HepG2 (cell line): ENCODE data around the gene NEAT1. TPM values are rescaled to one million over a fixed set of nuclear protein-coding genes. Genes with fewer than 3 reads are reported as not detected.
A peak's percentile ranks its signal among the peaks of the same experiment; 100 is the strongest.

Experiments
- DNMT3B ChIP-seq: conservative IDR thresholded peaks from 2 replicates; pipeline ENCODE4 v1.6.1; 2016; ENCODE audit warnings: missing biosample characterization, control low read depth
- EED ChIP-seq: sonication (generic); formaldehyde crosslinking; IDR thresholded peaks from 2 replicates; pipeline ENCODE4 v1.5.0; 2020; ENCODE audit warnings: mild to moderate bottlenecking, missing genetic modification reagents
- EP300 ChIP-seq, 3 experiments: sonication (generic) in 1 of 3; formaldehyde crosslinking in 1 of 3; IDR thresholded peaks; 2 replicates each; pipeline versions ENCODE4 v1.5.1 to v1.6.1; 2011 to 2020; ENCODE audit warnings: low read depth in 2 of 3, low read length in 2 of 3, borderline replicate concordance in 1 of 3, improper control_type of control experiment in 1 of 3, mild to moderate bottlenecking in 1 of 3, missing genetic modification reagents in 1 of 3, moderate library complexity in 1 of 3
- ETV5 ChIP-seq: IDR thresholded peaks from 2 replicates; pipeline ENCODE4 v1.6.1; 2018; ENCODE audit warnings: missing biosample characterization, missing genetic modification reagents, inconsistent platforms, borderline replicate concordance
- KAT2B ChIP-seq: fragments of 150-350 bp; IDR thresholded peaks from 2 replicates; pipeline ENCODE4 v1.6.1; 2014; ENCODE audit warnings: low read depth, low read length, borderline replicate concordance
- MXI1 ChIP-seq: IDR thresholded peaks from 3 replicates; pipeline ENCODE4 v1.6.1; 2012; ENCODE audit warnings: low read depth, low read length, inconsistent platforms, borderline replicate concordance
- NFYB ChIP-seq: sonication (generic); formaldehyde crosslinking; IDR thresholded peaks from 2 replicates; pipeline ENCODE4 v1.4.0; 2020; ENCODE audit warnings: missing genetic modification reagents
- NR2F6 ChIP-seq, 2 experiments: IDR thresholded peaks; 2 replicates each; pipeline ENCODE4 v1.6.1; 2016; ENCODE audit warnings: antibody characterized with exemption in 1 of 2, mild to moderate bottlenecking in 1 of 2
- RFXAP ChIP-seq: sonication (generic); formaldehyde crosslinking; IDR thresholded peaks from 2 replicates; pipeline ENCODE4 v1.4.0; 2020; ENCODE audit warnings: missing genetic modification reagents, borderline replicate concordance
- ZBTB7A ChIP-seq: sonication (generic); formaldehyde crosslinking; IDR thresholded peaks from 2 replicates; pipeline ENCODE4 v1.8.0; 2022; ENCODE audit warnings: mild to moderate bottlenecking, missing genetic modification reagents
- ZNF335 ChIP-seq: sonication (generic); formaldehyde crosslinking; IDR thresholded peaks from 2 replicates; pipeline ENCODE4 v1.4.0; 2020; ENCODE audit warnings: missing genetic modification reagents
- ZNF572 ChIP-seq: sonication (generic); formaldehyde crosslinking; IDR thresholded peaks from 2 replicates; pipeline ENCODE4 v1.5.1; 2020; ENCODE audit warnings: mild to moderate bottlenecking, missing genetic modification reagents
- polyA plus RNA-seq, 8 experiments: library from polyadenylated mRNA; depleted of rRNA in 3 of 8; stranded (reverse) in 7 of 8; unstranded in 1 of 8; fragments of >200 nt; fragmentation: Illumina TruSeq in 4 of 8; extraction: Trizol in 4 of 8; gene quantifications; 2 replicates each; pipeline versions ENCODE4 v1.2.1 to v1.2.3, GENCODE V29; 2011 to 2016; ENCODE audit warnings: low read depth in 4 of 8, missing spikeins in 1 of 8, mixed read lengths in 1 of 8; ENCODE audit not compliant: insufficient read depth in 1 of 8
- total RNA-seq, 5 experiments: library from RNA; depleted of rRNA; stranded (reverse); fragments of >200 nt; fragmentation: Illumina TruSeq; extraction: Trizol; gene quantifications; 2 replicates each; pipeline ENCODE4 v1.2.3, GENCODE V29; 2016; ENCODE audit warnings: low read depth in 1 of 5
- TF ChIP-seq, protein P1 (sequence below): IDR thresholded peaks from 2 replicates; pipeline ENCODE4 v1.6.1; 2016; ENCODE audit warnings: low read depth, control low read depth
- TF ChIP-seq, protein P2 (sequence below), 2 experiments: IDR thresholded peaks; 2 replicates each; pipeline ENCODE4 v1.6.1; 2011 to 2012; ENCODE audit warnings: low read length in 2 of 2, borderline replicate concordance in 1 of 2, low read depth in 1 of 2, mild to moderate bottlenecking in 1 of 2, moderate library complexity in 1 of 2
- TF ChIP-seq, protein P3 (sequence below): sonication (generic); formaldehyde crosslinking; IDR thresholded peaks from 2 replicates; pipeline ENCODE4 v1.4.0; 2020; ENCODE audit warnings: missing genetic modification reagents

The NEAT1 gene
- total and polyA plus RNA-seq, 2 of the 13 experiments (the other 11 are each of a cell fraction or from before 2014, with no cell fraction given): 20.5 to 41.2 TPM

DNA sequence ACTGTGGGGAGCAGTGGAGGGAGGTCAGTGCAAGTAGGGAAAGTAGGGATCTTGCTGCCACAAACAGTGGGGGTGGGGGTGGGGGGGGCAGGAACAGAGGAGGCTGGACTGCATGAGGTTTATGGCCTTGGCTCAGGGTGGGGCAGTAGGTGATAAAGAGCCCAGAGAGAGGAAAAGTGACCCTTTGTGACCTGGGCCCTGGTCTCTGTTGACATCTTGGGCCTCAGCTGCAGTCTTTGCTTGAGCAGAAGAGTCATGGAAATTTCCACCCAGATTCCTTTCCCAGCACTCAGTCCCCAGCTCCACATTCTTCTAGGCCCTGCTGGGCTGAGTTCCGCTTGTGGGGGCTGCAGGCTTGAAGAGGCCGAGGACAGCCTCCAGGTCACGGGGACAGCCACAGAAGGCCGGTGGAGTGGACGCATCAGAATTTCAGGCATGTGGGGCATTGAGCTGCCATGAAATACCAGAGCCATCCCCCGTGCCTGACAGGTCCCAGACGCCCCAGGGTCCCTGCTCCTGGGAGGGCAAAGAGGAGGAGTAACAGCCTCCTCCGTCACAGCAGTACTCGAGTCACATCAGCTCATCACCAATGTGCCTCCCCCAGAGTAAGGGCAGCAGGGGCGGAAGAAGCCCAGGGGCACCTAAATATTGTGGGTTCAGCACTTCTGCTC, 66.6 kb downstream of the NEAT1 start (continued):
- TF ChIP-seq, protein P1, sequence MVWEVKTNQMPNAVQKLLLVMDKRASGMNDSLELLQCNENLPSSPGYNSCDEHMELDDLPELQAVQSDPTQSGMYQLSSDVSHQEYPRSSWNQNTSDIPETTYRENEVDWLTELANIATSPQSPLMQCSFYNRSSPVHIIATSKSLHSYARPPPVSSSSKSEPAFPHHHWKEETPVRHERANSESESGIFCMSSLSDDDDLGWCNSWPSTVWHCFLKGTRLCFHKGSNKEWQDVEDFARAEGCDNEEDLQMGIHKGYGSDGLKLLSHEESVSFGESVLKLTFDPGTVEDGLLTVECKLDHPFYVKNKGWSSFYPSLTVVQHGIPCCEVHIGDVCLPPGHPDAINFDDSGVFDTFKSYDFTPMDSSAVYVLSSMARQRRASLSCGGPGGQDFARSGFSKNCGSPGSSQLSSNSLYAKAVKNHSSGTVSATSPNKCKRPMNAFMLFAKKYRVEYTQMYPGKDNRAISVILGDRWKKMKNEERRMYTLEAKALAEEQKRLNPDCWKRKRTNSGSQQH (CRISPR knock-in tag): 0 out of 2 replicates have a peak, but pooled peaks have one; percentile 58
- TF ChIP-seq DNMT3B (CRISPR knock-in tag): no peak
- TF ChIP-seq ZBTB7A (CRISPR knock-in tag): peak; percentile 52
- TF ChIP-seq EED (CRISPR knock-in tag): peak; percentile 52
- TF ChIP-seq, protein P2, sequence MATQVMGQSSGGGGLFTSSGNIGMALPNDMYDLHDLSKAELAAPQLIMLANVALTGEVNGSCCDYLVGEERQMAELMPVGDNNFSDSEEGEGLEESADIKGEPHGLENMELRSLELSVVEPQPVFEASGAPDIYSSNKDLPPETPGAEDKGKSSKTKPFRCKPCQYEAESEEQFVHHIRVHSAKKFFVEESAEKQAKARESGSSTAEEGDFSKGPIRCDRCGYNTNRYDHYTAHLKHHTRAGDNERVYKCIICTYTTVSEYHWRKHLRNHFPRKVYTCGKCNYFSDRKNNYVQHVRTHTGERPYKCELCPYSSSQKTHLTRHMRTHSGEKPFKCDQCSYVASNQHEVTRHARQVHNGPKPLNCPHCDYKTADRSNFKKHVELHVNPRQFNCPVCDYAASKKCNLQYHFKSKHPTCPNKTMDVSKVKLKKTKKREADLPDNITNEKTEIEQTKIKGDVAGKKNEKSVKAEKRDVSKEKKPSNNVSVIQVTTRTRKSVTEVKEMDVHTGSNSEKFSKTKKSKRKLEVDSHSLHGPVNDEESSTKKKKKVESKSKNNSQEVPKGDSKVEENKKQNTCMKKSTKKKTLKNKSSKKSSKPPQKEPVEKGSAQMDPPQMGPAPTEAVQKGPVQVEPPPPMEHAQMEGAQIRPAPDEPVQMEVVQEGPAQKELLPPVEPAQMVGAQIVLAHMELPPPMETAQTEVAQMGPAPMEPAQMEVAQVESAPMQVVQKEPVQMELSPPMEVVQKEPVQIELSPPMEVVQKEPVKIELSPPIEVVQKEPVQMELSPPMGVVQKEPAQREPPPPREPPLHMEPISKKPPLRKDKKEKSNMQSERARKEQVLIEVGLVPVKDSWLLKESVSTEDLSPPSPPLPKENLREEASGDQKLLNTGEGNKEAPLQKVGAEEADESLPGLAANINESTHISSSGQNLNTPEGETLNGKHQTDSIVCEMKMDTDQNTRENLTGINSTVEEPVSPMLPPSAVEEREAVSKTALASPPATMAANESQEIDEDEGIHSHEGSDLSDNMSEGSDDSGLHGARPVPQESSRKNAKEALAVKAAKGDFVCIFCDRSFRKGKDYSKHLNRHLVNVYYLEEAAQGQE (IDR thresholded peaks at IDR 0.05; ENCODE audit: borderline replicate concordance in 1 of 2, low read depth in 1 of 2, low read length in 2 of 2): 0 out of 4 replicates have a peak, but pooled peaks of 1 of the 2 experiments have one; percentile 52
- peak; percentile 70 for TF ChIP-seq ETV5 (CRISPR knock-in tag)
- no peak for TF ChIP-seq KAT2B
- TF ChIP-seq ZNF335: no peak
- peak in 1 of 2 experiments; percentile 81; a peak in 2 of 4 replicates for TF ChIP-seq EP300 (IDR thresholded peaks at IDR 0.05; ENCODE audit: low read depth in 2 of 2, low read length in 2 of 2)
- TF ChIP-seq EP300 (CRISPR knock-in tag; IDR thresholded peaks at IDR 0.05; ENCODE audit: borderline replicate concordance): peak; percentile 54; the same call in 1 of the 2 replicates
- 0 out of 2 replicates have a peak, but pooled peaks have one; percentile 78 for TF ChIP-seq ZNF572 (CRISPR knock-in tag)
- peak; percentile 17; the same call in 1 of the 2 replicates for TF ChIP-seq RFXAP (CRISPR knock-in tag)
- TF ChIP-seq, protein P3, sequence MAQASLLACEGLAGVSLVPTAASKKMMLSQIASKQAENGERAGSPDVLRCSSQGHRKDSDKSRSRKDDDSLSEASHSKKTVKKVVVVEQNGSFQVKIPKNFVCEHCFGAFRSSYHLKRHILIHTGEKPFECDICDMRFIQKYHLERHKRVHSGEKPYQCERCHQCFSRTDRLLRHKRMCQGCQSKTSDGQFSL (CRISPR knock-in tag): peak; percentile 93
- peak; percentile 81; the same call in 1 of the 2 replicates for TF ChIP-seq NR2F6 (IDR thresholded peaks at IDR 0.05)
- peak; percentile 91 for TF ChIP-seq NR2F6 (CRISPR knock-in tag; IDR thresholded peaks at IDR 0.05)
- TF ChIP-seq MXI1: peak; percentile 45; the same call in 1 of the 3 replicates
- 0 out of 2 replicates have a peak, but pooled peaks have one; percentile 10 for TF ChIP-seq NFYB (CRISPR knock-in tag)
